ENCODE results near the gene AMOTL1. TPM values are rescaled to one million over a fixed set of nuclear protein-coding genes. Genes with fewer than 3 reads are reported as not detected.

AMOTL1 gene
- total RNA-seq, 2 experiments from 2014 or later = 0.08 TPM; not detected in 1

DNA sequence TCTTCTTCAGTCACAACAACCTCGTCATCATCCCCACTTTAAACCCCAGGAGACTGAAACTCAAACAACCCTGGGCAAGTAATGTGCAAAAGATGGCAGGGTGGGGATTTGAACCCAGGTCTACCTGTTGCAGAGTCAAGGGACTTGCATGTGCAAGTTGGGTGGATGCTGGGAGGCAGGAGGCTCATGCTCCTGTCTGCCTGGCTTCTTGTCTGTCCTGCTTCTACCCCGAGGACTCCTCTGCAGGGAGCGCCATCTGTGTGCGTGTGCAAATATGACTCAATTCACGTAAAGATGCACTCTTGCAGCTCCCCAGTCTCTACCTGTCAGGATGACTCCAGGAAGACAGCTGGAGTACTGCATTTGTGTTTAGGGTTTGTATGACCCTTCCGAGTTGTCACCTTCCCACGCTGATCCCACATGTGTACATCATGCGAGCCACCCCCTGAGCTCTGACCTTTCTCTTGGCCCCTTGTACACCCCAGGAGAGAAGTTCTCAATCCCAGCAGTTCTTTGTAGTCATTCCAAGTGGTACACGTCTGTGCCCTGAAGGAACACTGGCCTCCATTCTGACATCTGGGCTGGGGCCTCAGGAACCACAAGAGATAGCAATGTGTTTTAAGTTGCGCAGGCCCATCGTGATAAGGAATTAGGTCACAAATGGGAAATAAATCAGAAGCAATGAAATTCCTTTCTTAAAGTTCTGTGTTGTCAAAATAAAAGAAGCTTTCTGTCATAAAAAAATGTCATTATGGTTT, 109.5 kb downstream of the AMOTL1 start:
- Histone ChIP-seq H3K27me3 (ENCODE audit: control insufficient read depth in 1 of 2, insufficient read depth in 2 of 2, low read length in 2 of 2) (no peaks in the 10 kb centered on the region), H3K4me1 (ENCODE audit: insufficient read depth, low read length) (peaks cover 7% of the 10 kb centered on the region), H3K36me3 (ENCODE audit: insufficient read depth, low read length) (no peaks in the 10 kb centered on the region), H3K4me3 (ENCODE audit: low read length) (no peak overlapping the region), H3K9me3 (ENCODE audit: control insufficient read depth in 1 of 2, insufficient read depth in 1 of 2, low read length in 2 of 2) (no peaks in the 10 kb centered on the region), H3K27ac (ENCODE audit: low read depth in 1 of 2, low read length in 2 of 2) (no peak overlapping the region)
- no peak overlapping the region for H3K4me3 Mint-ChIP-seq
- DNase-seq (no peak), ATAC-seq (ENCODE audit: poor library complexity) (no peak)
- H3K27me3 Mint-ChIP-seq = no peaks in the 10 kb centered on the region
- ChIA-PET POLR2A (no interaction called here), CTCF (no interaction called here)
- H3K36me3 Mint-ChIP-seq (ENCODE audit: low read depth) = no peaks in the 10 kb centered on the region
- H3K9me3 Mint-ChIP-seq = no peaks in the 10 kb centered on the region
- TF ChIP-seq, protein P1, sequence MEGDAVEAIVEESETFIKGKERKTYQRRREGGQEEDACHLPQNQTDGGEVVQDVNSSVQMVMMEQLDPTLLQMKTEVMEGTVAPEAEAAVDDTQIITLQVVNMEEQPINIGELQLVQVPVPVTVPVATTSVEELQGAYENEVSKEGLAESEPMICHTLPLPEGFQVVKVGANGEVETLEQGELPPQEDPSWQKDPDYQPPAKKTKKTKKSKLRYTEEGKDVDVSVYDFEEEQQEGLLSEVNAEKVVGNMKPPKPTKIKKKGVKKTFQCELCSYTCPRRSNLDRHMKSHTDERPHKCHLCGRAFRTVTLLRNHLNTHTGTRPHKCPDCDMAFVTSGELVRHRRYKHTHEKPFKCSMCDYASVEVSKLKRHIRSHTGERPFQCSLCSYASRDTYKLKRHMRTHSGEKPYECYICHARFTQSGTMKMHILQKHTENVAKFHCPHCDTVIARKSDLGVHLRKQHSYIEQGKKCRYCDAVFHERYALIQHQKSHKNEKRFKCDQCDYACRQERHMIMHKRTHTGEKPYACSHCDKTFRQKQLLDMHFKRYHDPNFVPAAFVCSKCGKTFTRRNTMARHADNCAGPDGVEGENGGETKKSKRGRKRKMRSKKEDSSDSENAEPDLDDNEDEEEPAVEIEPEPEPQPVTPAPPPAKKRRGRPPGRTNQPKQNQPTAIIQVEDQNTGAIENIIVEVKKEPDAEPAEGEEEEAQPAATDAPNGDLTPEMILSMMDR (IDR thresholded peaks at IDR 0.05) = no peak
- intact Hi-C loops (cut with DNase I, micrococcal nuclease) = no loop called here
- peaks cover 10% of the 10 kb centered on the region for H3K4me1 Mint-ChIP-seq (ENCODE audit: low read depth)
- H3K27ac Mint-ChIP-seq = no peak overlapping the region

DNA sequence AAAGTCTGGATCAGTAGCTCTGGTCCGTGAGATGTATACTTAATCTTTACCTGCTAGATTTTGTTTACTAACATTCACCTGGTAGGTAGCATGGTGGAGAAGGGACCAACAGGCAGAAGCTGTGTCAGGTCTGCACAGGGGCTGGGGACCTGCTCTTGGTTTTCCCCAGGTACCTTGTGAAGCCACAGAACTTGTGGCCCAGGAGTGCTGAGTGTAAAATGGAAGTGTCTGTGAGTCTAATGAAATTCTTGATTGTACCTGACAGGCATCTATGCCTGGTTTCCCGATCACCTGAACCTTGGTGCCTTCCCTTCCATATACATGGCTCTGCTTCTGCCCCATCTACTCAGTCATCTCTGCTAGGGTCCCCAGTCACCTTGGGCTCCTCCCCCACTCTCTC, 110.8 kb downstream of the AMOTL1 start:
- H3K27ac Mint-ChIP-seq = no peak overlapping the region
- no peak overlapping the region for H3K4me3 Mint-ChIP-seq
- Histone ChIP-seq H3K27me3 (ENCODE audit: control insufficient read depth in 1 of 2, insufficient read depth in 2 of 2, low read length in 2 of 2) (no peaks in the 10 kb centered on the region), H3K4me1 (ENCODE audit: insufficient read depth, low read length) (peaks cover 7% of the 10 kb centered on the region), H3K4me3 (ENCODE audit: low read length) (no peak overlapping the region), H3K27ac (ENCODE audit: low read depth in 1 of 2, low read length in 2 of 2) (no peak overlapping the region), H3K36me3 (ENCODE audit: insufficient read depth, low read length) (no peaks in the 10 kb centered on the region), H3K9me3 (ENCODE audit: control insufficient read depth in 1 of 2, insufficient read depth in 1 of 2, low read length in 2 of 2) (no peaks in the 10 kb centered on the region)
- no peaks in the 10 kb centered on the region for H3K9me3 Mint-ChIP-seq
- H3K36me3 Mint-ChIP-seq (ENCODE audit: low read depth) = no peaks in the 10 kb centered on the region
- DNase-seq = no peak
- ATAC-seq (ENCODE audit: poor library complexity) = no peak
- intact Hi-C loops (cut with DNase I, micrococcal nuclease) = no loop called here
- peaks cover 10% of the 10 kb centered on the region for H3K4me1 Mint-ChIP-seq (ENCODE audit: low read depth)
- no peaks in the 10 kb centered on the region for H3K27me3 Mint-ChIP-seq
- TF ChIP-seq, protein P1 (IDR thresholded peaks at IDR 0.05) = no peak
- ChIA-PET CTCF (no interaction called here), POLR2A (no interaction called here)

DNA sequence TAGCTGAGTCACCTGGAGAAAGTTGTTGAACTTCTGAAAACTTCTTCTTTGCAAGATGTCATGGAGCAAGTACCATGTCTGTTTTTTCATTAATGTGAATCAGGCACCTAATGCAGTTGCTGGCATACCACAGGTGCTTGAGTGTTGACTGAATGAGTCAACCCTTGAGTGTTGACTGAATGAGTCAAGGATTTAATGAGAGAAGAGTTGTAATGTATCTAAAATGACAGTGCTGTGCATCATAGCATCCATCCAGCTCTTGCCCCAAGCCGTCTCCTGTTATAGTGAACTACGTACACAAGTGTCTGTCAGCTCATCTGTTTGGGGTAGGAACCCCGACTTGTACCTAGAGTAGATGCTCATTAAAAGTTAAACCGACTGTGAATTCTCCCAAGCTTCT, 112.1 kb downstream of the AMOTL1 start:
- Mint-ChIP-seq H3K4me3 (no peak overlapping the region), H3K9me3 (no peaks in the 10 kb centered on the region), H3K4me1 (ENCODE audit: low read depth) (peaks cover 14% of the 10 kb centered on the region), H3K36me3 (ENCODE audit: low read depth) (no peaks in the 10 kb centered on the region), H3K27ac (no peak overlapping the region), H3K27me3 (no peaks in the 10 kb centered on the region)
- TF ChIP-seq, protein P1 (IDR thresholded peaks at IDR 0.05) = no peak
- Histone ChIP-seq H3K36me3 (ENCODE audit: insufficient read depth, low read length) (no peaks in the 10 kb centered on the region), H3K9me3 (ENCODE audit: control insufficient read depth in 1 of 2, insufficient read depth in 1 of 2, low read length in 2 of 2) (no peaks in the 10 kb centered on the region), H3K4me1 (ENCODE audit: insufficient read depth, low read length) (peaks cover 7% of the 10 kb centered on the region), H3K4me3 (ENCODE audit: low read length) (no peak overlapping the region), H3K27me3 (ENCODE audit: control insufficient read depth in 1 of 2, insufficient read depth in 2 of 2, low read length in 2 of 2) (no peaks in the 10 kb centered on the region), H3K27ac (ENCODE audit: low read depth in 1 of 2, low read length in 2 of 2) (no peak overlapping the region)
- no peak for ATAC-seq (ENCODE audit: poor library complexity)
- intact Hi-C loops (cut with DNase I, micrococcal nuclease) = no loop called here
- CTCF ChIA-PET = no interaction called here
- POLR2A ChIA-PET = no interaction called here
- DNase-seq = no peak

Measured in CD4-positive, alpha-beta T cell (primary cell).